GM08714 (cell line): Measurements from ENCODE around the gene LYPD3.
"Not testable (repeated sequence)": the region's sequence is repeated elsewhere in the genome, so short reads cannot be mapped to it uniquely, and the experiment has no call there.

Experiments used
- H3K4me3 ChIP-seq: fragments of 200-500 bp; sonication (Bioruptor generic); 2 replicates; pipeline ENCODE4 v1.5.1; 2014; ENCODE audit warnings: mild to moderate bottlenecking, low read length, inconsistent platforms
- ZNF274 ChIP-seq: IDR thresholded peaks from 2 replicates; pipeline ENCODE4 v1.6.1; 2012; ENCODE audit warnings: mild to moderate bottlenecking, low read depth, low read length

The LYPD3 gene

GRCh38 chr19:43462383-43462782 lies 3.0 kb downstream of the LYPD3 start:
- H3K4me3 ChIP-seq = no peak overlapping the region

GRCh38 chr19:43461303-43461702 lies 4.1 kb downstream of the LYPD3 start:
- no peak for TF ChIP-seq ZNF274
- no peak overlapping the region for H3K4me3 ChIP-seq

More at GRCh38 chr19:43462383-43462782, 3.0 kb downstream of the LYPD3 start:
- TF ChIP-seq ZNF274 = no peak

- H3K4me3 ChIP-seq = no peak overlapping the region
- TF ChIP-seq ZNF274 = no peak
Observed at GRCh38 chr19:43460362-43461016, 4.9 kb downstream of the LYPD3 start.

GRCh38 chr19:43457809-43458208 lies 7.6 kb downstream of the LYPD3 start:
- no peak overlapping the region for H3K4me3 ChIP-seq
- no peak for TF ChIP-seq ZNF274

GRCh38 chr19:43455321-43456113 lies 9.9 kb downstream of the LYPD3 start:
- no peak overlapping the region for H3K4me3 ChIP-seq

GRCh38 chr19:43454031-43454430 lies 11.4 kb downstream of the LYPD3 start:
- no peak for TF ChIP-seq ZNF274
- no peak overlapping the region for H3K4me3 ChIP-seq

More at GRCh38 chr19:43455321-43456113, 9.9 kb downstream of the LYPD3 start:
- TF ChIP-seq ZNF274 = no peak

- no peak overlapping the region for H3K4me3 ChIP-seq
- TF ChIP-seq ZNF274 = no peak
Observed at GRCh38 chr19:43452582-43452981, 12.8 kb downstream of the LYPD3 start.

- no peak for TF ChIP-seq ZNF274
Observed at GRCh38 chr19:43450545-43450997, 14.8 kb downstream of the LYPD3 start.

GRCh38 chr19:43447655-43448054 lies 17.8 kb downstream of the LYPD3 start:
- no peak for TF ChIP-seq ZNF274
- H3K4me3 ChIP-seq = no peak overlapping the region

More at GRCh38 chr19:43450545-43450997, 14.8 kb downstream of the LYPD3 start:
- H3K4me3 ChIP-seq = no peak overlapping the region

- no peak overlapping the region for H3K4me3 ChIP-seq
- TF ChIP-seq ZNF274 = no peak
Observed at GRCh38 chr19:43446746-43447489, 18.5 kb downstream of the LYPD3 start.

- no peak for TF ChIP-seq ZNF274
Observed at GRCh38 chr19:43445426-43445825, 20.0 kb downstream of the LYPD3 start.

GRCh38 chr19:43444531-43445287 lies 20.7 kb downstream of the LYPD3 start:
- TF ChIP-seq ZNF274 = no peak
- H3K4me3 ChIP-seq = no peak overlapping the region

More at GRCh38 chr19:43445426-43445825, 20.0 kb downstream of the LYPD3 start:
- H3K4me3 ChIP-seq = no peak overlapping the region

- H3K4me3 ChIP-seq = not testable (repeated sequence)
Observed at GRCh38 chr19:43444091-43444490, 21.3 kb downstream of the LYPD3 start.

- H3K4me3 ChIP-seq = no peak overlapping the region
- TF ChIP-seq ZNF274 = no peak
Observed at GRCh38 chr19:43441716-43442115, 23.7 kb downstream of the LYPD3 start.
